NCI-H128 (cell line): ENCODE measurements around the gene LPCAT2.
"Not testable (repeated sequence)": the region's sequence is repeated elsewhere in the genome, so short reads cannot be mapped to it uniquely, and the experiment has no call there.

Experiments
- DNase-seq: peaks from one replicate; lab custom pipeline; 2025; ENCODE audit not compliant: unreplicated experiment; lab: John Stamatoyannopoulos, UW

Gene LPCAT2

GRCh38 chr16:55588799-55589198 lies 79.9 kb downstream of the LPCAT2 start:
- DNase-seq = no peak

- DNase-seq = no peak
Observed at GRCh38 chr16:55592306-55592705, 83.4 kb downstream of the LPCAT2 start.

- no peak for DNase-seq
Observed at GRCh38 chr16:55597928-55598327, 89.1 kb downstream of the LPCAT2 start.

GRCh38 chr16:55605754-55606336 lies 97.0 kb downstream of the LPCAT2 start:
- DNase-seq = no peak

GRCh38 chr16:55613613-55614335 lies 104.9 kb downstream of the LPCAT2 start:
- no peak for DNase-seq

- no peak for DNase-seq
Observed at GRCh38 chr16:55615071-55615470, 106.2 kb downstream of the LPCAT2 start.

- DNase-seq = not testable (repeated sequence)
Observed at GRCh38 chr16:55615670-55616069, 106.8 kb downstream of the LPCAT2 start.

- no peak for DNase-seq
Observed at GRCh38 chr16:55621771-55622170, 112.9 kb downstream of the LPCAT2 start.

GRCh38 chr16:55622272-55622671 lies 113.4 kb downstream of the LPCAT2 start:
- no peak for DNase-seq

- DNase-seq = no peak
Observed at GRCh38 chr16:55622930-55623561, 114.2 kb downstream of the LPCAT2 start.

GRCh38 chr16:55623640-55624039 lies 114.8 kb downstream of the LPCAT2 start:
- no peak for DNase-seq

- no peak for DNase-seq
Observed at GRCh38 chr16:55624696-55625095, 115.8 kb downstream of the LPCAT2 start.

GRCh38 chr16:55625843-55626242 lies 117.0 kb downstream of the LPCAT2 start:
- DNase-seq = no peak

- no peak for DNase-seq
Observed at GRCh38 chr16:55628306-55628968, 119.6 kb downstream of the LPCAT2 start.

- no peak for DNase-seq
Observed at GRCh38 chr16:55630774-55631173, 121.9 kb downstream of the LPCAT2 start.

- no peak for DNase-seq
Observed at GRCh38 chr16:55632259-55632658, 123.4 kb downstream of the LPCAT2 start.

GRCh38 chr16:55634193-55634592 lies 125.3 kb downstream of the LPCAT2 start:
- DNase-seq = no peak
